Measurements from ENCODE around the gene OR10H2.
"Not testable (repeated sequence)": the region's sequence is repeated elsewhere in the genome, so short reads cannot be mapped to it uniquely, and the experiment has no call there.

Gene OR10H2

GRCh38 chr19:15727724-15728123, at the start of gene OR10H2:
OR10H2 (plus strand) TSS chr19:15728024; CDS start chr19:15728044, 20 bp downstream.
- H3K27ac Mint-ChIP-seq: no peak within 1 kb of the TSS
- H3K36me3 Mint-ChIP-seq (ENCODE audit: low read depth): peaks cover 5% of the 10 kb centered on the region
- DNase-seq: no peak
- TF ChIP-seq CTCF (IDR thresholded peaks at IDR 0.05): no peak
- peaks cover 3% of the 10 kb centered on the region for H3K27me3 Mint-ChIP-seq (ENCODE audit: low read depth, poor library complexity)
- H3K4me1 Mint-ChIP-seq: no peaks in the 10 kb centered on the region
- peaks cover 88% of the 10 kb centered on the region for H3K9me3 Mint-ChIP-seq
- no peak within 1 kb of the TSS for H3K4me3 Mint-ChIP-seq

DNA sequence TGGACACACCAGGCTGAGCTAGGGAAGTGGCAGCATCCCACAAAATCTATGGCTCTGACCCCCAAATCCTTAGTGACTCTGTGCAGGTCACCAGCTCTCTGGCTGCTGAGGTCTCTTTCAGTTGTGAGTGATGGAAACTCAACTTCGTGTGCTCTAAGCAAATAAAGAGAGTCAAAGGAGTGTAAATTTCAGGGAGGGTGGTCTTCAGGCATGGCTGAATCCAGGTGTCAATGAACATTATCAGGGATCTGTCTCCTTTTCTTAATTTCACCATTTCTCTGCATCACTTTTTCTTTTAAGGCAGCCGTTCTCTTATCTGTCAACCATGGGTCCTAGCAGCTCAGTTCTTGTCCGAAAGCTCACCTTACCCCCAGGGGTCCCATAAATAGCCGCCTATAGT, 48.7 kb upstream of the OR10H2 start:
- Mint-ChIP-seq H3K4me1 (no peaks in the 10 kb centered on the region), H3K27ac (no peak overlapping the region), H3K27me3 (ENCODE audit: low read depth, poor library complexity) (peaks cover 3% of the 10 kb centered on the region), H3K36me3 (ENCODE audit: low read depth) (peaks cover 7% of the 10 kb centered on the region), H3K4me3 (no peak overlapping the region), H3K9me3 (peaks cover 95% of the 10 kb centered on the region)
- DNase-seq: no peak
- TF ChIP-seq CTCF (IDR thresholded peaks at IDR 0.05): no peak

DNA sequence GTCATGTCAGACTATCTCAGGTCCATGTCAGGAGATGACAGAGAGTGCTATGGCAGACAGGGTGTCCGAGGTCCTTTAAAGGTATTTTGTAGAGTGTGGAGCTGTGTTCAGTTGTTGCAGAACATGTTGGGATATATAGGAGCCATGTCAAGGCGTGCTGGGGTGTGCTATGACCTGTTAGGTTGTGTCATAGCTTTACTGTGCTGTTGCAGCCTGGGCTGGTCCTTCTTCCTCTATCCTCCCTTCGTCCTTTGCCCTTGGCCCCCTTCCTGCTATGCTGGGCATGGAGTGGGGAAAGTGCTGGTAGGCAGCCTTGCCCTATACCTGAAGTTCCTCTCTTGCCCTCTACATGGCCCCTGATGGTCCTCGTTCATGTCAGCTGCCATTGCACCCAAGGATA, 48.0 kb upstream of the OR10H2 start:
- not testable (repeated sequence) for H3K36me3 Mint-ChIP-seq (ENCODE audit: low read depth); H3K4me1 Mint-ChIP-seq; DNase-seq; H3K27me3 Mint-ChIP-seq (ENCODE audit: low read depth, poor library complexity); H3K4me3 Mint-ChIP-seq; H3K27ac Mint-ChIP-seq
- peaks cover 95% of the 10 kb centered on the region for H3K9me3 Mint-ChIP-seq

- DNase-seq: no peak
- Mint-ChIP-seq H3K4me3 (no peak overlapping the region), H3K4me1 (no peaks in the 10 kb centered on the region), H3K9me3 (peaks cover 94% of the 10 kb centered on the region), H3K36me3 (ENCODE audit: low read depth) (peaks cover 7% of the 10 kb centered on the region), H3K27ac (no peak overlapping the region), H3K27me3 (ENCODE audit: low read depth, poor library complexity) (peaks cover 3% of the 10 kb centered on the region)
- TF ChIP-seq CTCF (IDR thresholded peaks at IDR 0.05): no peak
Measured at GRCh38 chr19:15680478-15681322, 47.1 kb upstream of the OR10H2 start.

DNA sequence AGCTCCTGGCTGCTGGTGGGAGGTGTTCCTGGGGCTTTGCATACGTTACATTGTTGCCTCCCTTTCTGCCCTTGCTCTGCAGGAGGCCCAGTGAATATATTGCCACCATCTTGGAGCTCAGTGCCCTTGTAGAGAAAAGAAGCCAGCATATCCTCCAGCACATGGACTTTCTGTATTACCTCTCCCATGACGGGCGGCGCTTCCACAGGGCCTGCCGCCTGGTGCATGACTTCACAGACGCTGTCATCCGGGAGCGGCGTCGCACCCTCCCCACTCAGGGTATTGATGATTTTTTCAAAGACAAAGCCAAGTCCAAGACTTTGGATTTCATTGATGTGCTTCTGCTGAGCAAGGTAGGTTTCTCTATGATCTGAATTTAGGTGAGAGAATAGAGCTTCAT, 44.4 kb upstream of the OR10H2 start:
- DNase-seq: no peak
- peaks cover 97% of the 10 kb centered on the region for H3K9me3 Mint-ChIP-seq
- TF ChIP-seq CTCF (IDR thresholded peaks at IDR 0.05): no peak
- no peaks in the 10 kb centered on the region for H3K4me1 Mint-ChIP-seq
- peaks cover under 1% of the 10 kb centered on the region for H3K27me3 Mint-ChIP-seq (ENCODE audit: low read depth, poor library complexity)
- H3K27ac Mint-ChIP-seq: no peak overlapping the region
- H3K36me3 Mint-ChIP-seq (ENCODE audit: low read depth): no peaks in the 10 kb centered on the region
- no peak overlapping the region for H3K4me3 Mint-ChIP-seq

- Mint-ChIP-seq H3K27me3 (ENCODE audit: low read depth, poor library complexity) (no peaks in the 10 kb centered on the region), H3K27ac (no peak overlapping the region), H3K9me3 (peaks cover 97% of the 10 kb centered on the region), H3K4me1 (no peaks in the 10 kb centered on the region), H3K4me3 (no peak overlapping the region), H3K36me3 (ENCODE audit: low read depth) (no peaks in the 10 kb centered on the region)
- peak; percentile 7 for DNase-seq
- TF ChIP-seq CTCF (IDR thresholded peaks at IDR 0.05): no peak
Measured at GRCh38 chr19:15684828-15685227, 43.0 kb upstream of the OR10H2 start.
